Upper lobe of left lung (tissue), 6 donors: ENCODE measurements around the gene PTDSS2. TPM values are rescaled to one million over a fixed set of nuclear protein-coding genes. Genes with fewer than 3 reads are reported as not detected.

Source experiments
- ATAC-seq, 2 donors: fragments of 200-7000 bp; cut with Tn5 transposase; one replicate each; pipeline ENCODE4 v1.9.1; 2022; ENCODE audit warnings: mild to moderate bottlenecking in 2 of 2, moderate library complexity in 2 of 2; ENCODE audit not compliant: low FRiP score in 2 of 2
- DNase-seq, 2 donors: peaks; one replicate each; pipeline ENCODE4 v3.0.0-alpha.2; 2019 to 2020
- H3K27ac ChIP-seq, 4 donors: fragments of 200-600 bp; sonication (generic); one replicate each; pipeline ENCODE4 v1.5.1; 2016 to 2019
- H3K27me3 ChIP-seq, 4 donors: fragments of 200-600 bp; sonication (generic); one replicate each; pipeline ENCODE4 v1.5.1; 2017 to 2019
- H3K36me3 ChIP-seq, 4 donors: fragments of 200-600 bp; sonication (generic); one replicate each; pipeline ENCODE4 v1.5.1; 2016 to 2019
- H3K4me1 ChIP-seq, 4 donors: fragments of 200-600 bp; sonication (generic); one replicate each; pipeline ENCODE4 v1.5.1; 2018 to 2019
- H3K4me3 ChIP-seq, 4 donors: fragments of 200-600 bp; sonication (generic); one replicate each; pipeline ENCODE4 v1.5.1; 2017 to 2019; ENCODE audit warnings: mild to moderate bottlenecking in 2 of 4, moderate library complexity in 1 of 4
- H3K9me3 ChIP-seq, 4 donors: fragments of 200-600 bp; sonication (generic); one replicate each; pipeline ENCODE4 v1.5.1; 2018 to 2019
- EP300 ChIP-seq, 4 donors: sonication (generic); formaldehyde crosslinking; IDR thresholded peaks; one replicate each; pipeline ENCODE4 v1.5.1; 2017; ENCODE audit warnings: antibody characterized with exemption in 4 of 4, control low read depth in 2 of 4
- POLR2A ChIP-seq, 4 donors: fragments of 450-650 bp; IDR thresholded peaks; one replicate each; pipeline ENCODE4 v1.5.1; 2016 to 2017; ENCODE audit warnings: antibody characterized with exemption in 4 of 4, mild to moderate bottlenecking in 2 of 4
- POLR2AphosphoS5 ChIP-seq, 2 donors: sonication (generic); formaldehyde crosslinking; IDR thresholded peaks; one replicate each; pipeline ENCODE4 v1.5.1; 2017; ENCODE audit warnings: antibody characterized with exemption in 2 of 2
- WGBS, 2 donors: methylation state at CpG; one replicate each; pipeline ENCODE4 v1.1.5; 2017 to 2018; 5-methylcytosine and 5-hydroxymethylcytosine counted together
- total RNA-seq, 6 donors: library from RNA; depleted of rRNA in 4 of 6; stranded (reverse); fragments of >200 nt in 4 of 6; gene quantifications; one replicate each; pipeline versions ENCODE4 v1.1.0 to v1.2.1, GENCODE V29; 2016 to 2021
- TF ChIP-seq, protein P1 (sequence below), 6 experiments: fragments of 450-650 bp in 4 of 6; fragments of 200-600 bp in 2 of 6; sonication (generic) in 2 of 6; IDR thresholded peaks; one replicate each; pipeline ENCODE4 v1.5.1; 2016 to 2019; ENCODE audit warnings: antibody characterized with exemption in 6 of 6
- donor health status: DM: no; HTN: no; CAD: no; lungs with moderate emphysema.
- donor health status: DM: no; HTN: yes; CAD: no; lungs with severe emphysema.

PTDSS2 gene
- total RNA-seq, 6 donors from 2014 or later: 29.6 to 188 (median 45.1) TPM

DNA sequence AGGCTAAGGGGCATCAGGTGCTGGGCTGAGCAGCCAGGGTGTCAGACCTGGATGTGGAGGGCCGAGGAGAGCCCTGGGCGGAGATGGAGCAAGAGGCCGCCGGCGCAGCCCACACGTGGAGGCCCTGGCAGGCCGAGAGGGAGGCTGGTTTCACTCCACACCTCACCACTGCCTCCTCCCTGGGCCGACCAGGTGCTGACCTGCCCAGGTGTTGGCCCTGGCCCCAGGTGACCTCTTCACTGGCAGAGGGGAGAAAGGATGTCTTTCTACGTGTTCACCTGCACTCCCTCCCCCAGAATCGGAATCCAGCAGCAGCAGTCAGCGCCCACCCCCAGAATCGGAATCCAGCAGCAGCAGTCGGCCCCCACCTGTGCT is 9.0 kb upstream of the PTDSS2 start:
- Histone ChIP-seq H3K4me1 (peaks cover 11 to 30% (median 22%) of the 10 kb centered on the region in 4 donors), H3K36me3 (no peaks in the 10 kb centered on the region), H3K9me3 (no peaks in the 10 kb centered on the region), H3K27me3 (peaks cover 0 to 2% (median 0%) of the 10 kb centered on the region in 4 donors), H3K27ac (no peak overlapping the region), H3K4me3 (peak overlapping the region in 3 of 4 donors; percentile 39 to 57 (median 51))
- ATAC-seq (no peak), DNase-seq (no peak)
- 67 to 78% methylated on average over 8 to 9 of the region's 13 CpGs for WGBS, 2 donors
- TF ChIP-seq, protein P1, sequence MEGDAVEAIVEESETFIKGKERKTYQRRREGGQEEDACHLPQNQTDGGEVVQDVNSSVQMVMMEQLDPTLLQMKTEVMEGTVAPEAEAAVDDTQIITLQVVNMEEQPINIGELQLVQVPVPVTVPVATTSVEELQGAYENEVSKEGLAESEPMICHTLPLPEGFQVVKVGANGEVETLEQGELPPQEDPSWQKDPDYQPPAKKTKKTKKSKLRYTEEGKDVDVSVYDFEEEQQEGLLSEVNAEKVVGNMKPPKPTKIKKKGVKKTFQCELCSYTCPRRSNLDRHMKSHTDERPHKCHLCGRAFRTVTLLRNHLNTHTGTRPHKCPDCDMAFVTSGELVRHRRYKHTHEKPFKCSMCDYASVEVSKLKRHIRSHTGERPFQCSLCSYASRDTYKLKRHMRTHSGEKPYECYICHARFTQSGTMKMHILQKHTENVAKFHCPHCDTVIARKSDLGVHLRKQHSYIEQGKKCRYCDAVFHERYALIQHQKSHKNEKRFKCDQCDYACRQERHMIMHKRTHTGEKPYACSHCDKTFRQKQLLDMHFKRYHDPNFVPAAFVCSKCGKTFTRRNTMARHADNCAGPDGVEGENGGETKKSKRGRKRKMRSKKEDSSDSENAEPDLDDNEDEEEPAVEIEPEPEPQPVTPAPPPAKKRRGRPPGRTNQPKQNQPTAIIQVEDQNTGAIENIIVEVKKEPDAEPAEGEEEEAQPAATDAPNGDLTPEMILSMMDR (IDR thresholded peaks at IDR 0.05): no peak
- TF ChIP-seq POLR2AphosphoS5 (IDR thresholded peaks at IDR 0.05) (no peak), EP300 (IDR thresholded peaks at IDR 0.05) (no peak), POLR2A (IDR thresholded peaks at IDR 0.05) (no peak)

DNA sequence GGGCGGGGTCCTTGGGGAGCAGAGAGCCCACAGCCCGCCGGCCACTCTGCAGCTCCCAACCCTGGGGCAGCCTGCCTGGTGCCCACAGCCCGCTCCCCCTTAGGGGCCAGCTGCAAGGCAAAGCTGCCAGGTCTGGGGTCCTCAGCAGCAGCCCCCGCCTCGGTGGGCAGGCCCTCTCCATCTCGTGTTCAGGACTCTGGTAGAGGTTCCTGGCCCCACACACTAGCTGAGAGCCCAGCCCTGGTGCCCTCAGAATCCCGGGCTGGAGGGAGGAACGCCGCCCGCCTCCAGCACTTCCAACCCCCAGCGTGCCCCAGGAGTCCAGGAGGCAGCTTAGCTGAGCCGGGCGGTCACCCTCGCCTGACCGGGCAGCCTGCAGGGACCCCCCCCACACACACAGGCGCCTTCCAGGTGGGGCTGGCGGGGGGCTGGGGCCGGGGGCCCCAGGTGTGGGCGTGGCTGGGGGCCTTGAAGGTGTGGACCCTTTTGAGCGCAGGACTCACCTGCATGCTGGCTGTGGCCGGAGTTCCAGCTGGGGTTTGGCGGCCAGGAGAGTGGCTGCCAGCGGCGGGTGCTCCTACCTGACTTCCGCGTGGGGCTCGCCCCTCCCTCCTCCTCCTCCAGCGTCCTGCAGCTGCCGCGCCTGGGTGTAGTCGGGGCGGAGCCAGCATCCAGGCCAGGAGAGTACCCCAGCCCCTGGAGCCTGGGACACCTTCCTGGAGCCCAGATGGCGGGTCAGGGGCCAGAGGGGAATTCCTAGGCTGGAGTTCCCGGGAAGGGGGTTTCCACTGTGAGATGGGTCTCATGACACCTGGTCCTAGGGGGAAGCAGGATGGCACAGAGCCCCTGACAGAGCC is 8.4 kb upstream of the PTDSS2 start, which contains the start of gene ANO9:
ANO9 (minus strand) TSS at position 594 of the 857 bp plus-strand sequence; CDS start at position 509, 85 bp downstream.
- peaks cover 0 to 2% (median 0%) of the 10 kb centered on the region in 4 donors for H3K27me3 ChIP-seq
- peak within 1 kb of the TSS in 3 of 4 donors; percentile 39 to 57 (median 51) for H3K4me3 ChIP-seq
- H3K4me1 ChIP-seq: peaks cover 11 to 30% (median 22%) of the 10 kb centered on the region in 4 donors
- WGBS, 2 donors: 13% methylated on average over 3 of the region's 35 CpGs; no CpG with 5 or more reads in 1 of the 2 donors
- TF ChIP-seq, protein P1 (IDR thresholded peaks at IDR 0.05): no peak
- no peak for TF ChIP-seq EP300 (IDR thresholded peaks at IDR 0.05)
- TF ChIP-seq POLR2A (IDR thresholded peaks at IDR 0.05): peak in 1 of 4 donors; percentile 36
- no peak for TF ChIP-seq POLR2AphosphoS5 (IDR thresholded peaks at IDR 0.05)
- H3K36me3 ChIP-seq: no peaks in the 10 kb centered on the region
- DNase-seq (peak in 1 of 2 donors; percentile 79), ATAC-seq (peak; percentile 23 to 46)
- no peaks in the 10 kb centered on the region for H3K9me3 ChIP-seq
- peak within 1 kb of the TSS in 2 of 4 donors; percentile 27 to 66 for H3K27ac ChIP-seq

DNA sequence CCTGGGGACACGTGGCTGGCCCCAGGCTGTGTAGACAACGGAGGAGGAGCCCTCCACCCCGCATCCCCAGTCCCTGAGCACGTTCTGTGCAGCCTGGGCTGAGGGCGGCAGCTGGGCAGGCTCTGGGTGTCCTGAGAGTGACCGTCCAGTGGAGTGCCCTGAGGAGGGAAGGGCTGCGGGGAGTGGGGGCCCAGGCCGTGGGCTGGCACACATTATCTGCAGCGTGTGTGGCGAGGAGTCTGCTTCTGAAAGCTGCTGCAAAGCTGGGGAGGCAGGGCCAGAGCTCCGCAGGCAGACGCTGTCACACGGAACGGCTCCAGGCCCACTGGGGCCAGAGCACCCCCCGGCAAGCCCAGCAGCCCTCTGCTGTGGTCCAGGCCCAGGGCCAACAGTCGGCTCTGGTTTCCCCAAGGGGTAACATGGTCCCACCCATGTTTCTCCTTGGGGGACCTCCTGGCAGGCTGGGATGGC is 7.4 kb upstream of the PTDSS2 start:
- DNase-seq (no peak), ATAC-seq (no peak)
- Histone ChIP-seq H3K27me3 (peaks cover 0 to 2% (median 0%) of the 10 kb centered on the region in 4 donors), H3K4me1 (peaks cover 11 to 33% (median 23%) of the 10 kb centered on the region in 4 donors), H3K36me3 (no peaks in the 10 kb centered on the region), H3K4me3 (no peak overlapping the region), H3K27ac (no peak overlapping the region), H3K9me3 (no peaks in the 10 kb centered on the region)
- 74 to 75% methylated on average over 6 to 14 of the region's 16 CpGs for WGBS, 2 donors
- TF ChIP-seq POLR2AphosphoS5 (IDR thresholded peaks at IDR 0.05) (no peak), EP300 (IDR thresholded peaks at IDR 0.05) (no peak), POLR2A (IDR thresholded peaks at IDR 0.05) (no peak)
- TF ChIP-seq, protein P1 (IDR thresholded peaks at IDR 0.05): no peak

DNA sequence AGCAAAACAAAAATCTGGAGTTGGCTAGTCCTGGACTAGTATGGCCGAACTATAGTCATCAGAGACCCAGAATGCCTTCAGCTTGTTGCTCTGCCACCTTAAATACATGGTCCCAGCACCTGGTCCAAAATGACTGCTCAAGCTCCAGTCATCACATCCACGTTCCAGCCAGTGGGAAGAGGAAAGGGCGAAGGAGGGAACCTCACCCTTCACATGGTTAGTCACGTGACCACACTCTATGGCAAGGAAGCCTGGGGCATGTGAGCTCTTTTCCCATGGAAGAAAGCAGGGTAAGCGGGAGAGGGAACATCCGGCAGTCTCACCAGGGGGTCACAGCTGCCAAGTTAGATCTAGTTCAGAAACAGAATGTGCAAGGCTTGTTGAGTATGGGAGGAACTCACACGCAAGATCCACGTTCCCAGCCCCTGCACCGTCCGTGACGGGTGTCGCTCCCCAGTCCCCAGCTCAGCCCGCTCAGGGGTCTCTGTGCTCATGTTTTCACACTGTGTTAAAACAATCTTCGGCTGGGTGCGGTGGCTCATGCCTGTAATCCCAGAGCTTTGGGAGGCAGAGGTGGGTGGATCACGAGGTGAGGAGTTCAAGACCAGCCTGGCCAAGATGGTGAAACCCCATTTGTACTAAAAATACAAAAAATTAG is 6.4 kb upstream of the PTDSS2 start:
- DNase-seq (no peak), ATAC-seq (no peak)
- Histone ChIP-seq H3K27me3 (peaks cover 0 to 2% (median 0%) of the 10 kb centered on the region in 4 donors), H3K9me3 (no peaks in the 10 kb centered on the region), H3K4me3 (no peak overlapping the region), H3K36me3 (no peaks in the 10 kb centered on the region), H3K4me1 (peaks cover 15 to 42% (median 31%) of the 10 kb centered on the region in 4 donors), H3K27ac (peak overlapping the region in 2 of 4 donors; percentile 34 to 49)
- TF ChIP-seq, protein P1 (IDR thresholded peaks at IDR 0.05): no peak
- TF ChIP-seq POLR2A (IDR thresholded peaks at IDR 0.05): no peak
- TF ChIP-seq POLR2AphosphoS5 (IDR thresholded peaks at IDR 0.05): no peak
- TF ChIP-seq EP300 (IDR thresholded peaks at IDR 0.05): no peak
- WGBS, 2 donors: 74 to 79% methylated on average over 8 to 16 of the region's 16 CpGs
